Islet precursor cell (in vitro differentiated cells): Measurements from ENCODE around the gene RGL2.
"Not testable (repeated sequence)": the region's sequence is repeated elsewhere in the genome, so short reads cannot be mapped to it uniquely, and the experiment has no call there.

ENCODE experiments used
- DNase-seq: peaks from one replicate; pipeline ENCODE4 v3.0.0-alpha.2; 2018

The RGL2 gene

DNA sequence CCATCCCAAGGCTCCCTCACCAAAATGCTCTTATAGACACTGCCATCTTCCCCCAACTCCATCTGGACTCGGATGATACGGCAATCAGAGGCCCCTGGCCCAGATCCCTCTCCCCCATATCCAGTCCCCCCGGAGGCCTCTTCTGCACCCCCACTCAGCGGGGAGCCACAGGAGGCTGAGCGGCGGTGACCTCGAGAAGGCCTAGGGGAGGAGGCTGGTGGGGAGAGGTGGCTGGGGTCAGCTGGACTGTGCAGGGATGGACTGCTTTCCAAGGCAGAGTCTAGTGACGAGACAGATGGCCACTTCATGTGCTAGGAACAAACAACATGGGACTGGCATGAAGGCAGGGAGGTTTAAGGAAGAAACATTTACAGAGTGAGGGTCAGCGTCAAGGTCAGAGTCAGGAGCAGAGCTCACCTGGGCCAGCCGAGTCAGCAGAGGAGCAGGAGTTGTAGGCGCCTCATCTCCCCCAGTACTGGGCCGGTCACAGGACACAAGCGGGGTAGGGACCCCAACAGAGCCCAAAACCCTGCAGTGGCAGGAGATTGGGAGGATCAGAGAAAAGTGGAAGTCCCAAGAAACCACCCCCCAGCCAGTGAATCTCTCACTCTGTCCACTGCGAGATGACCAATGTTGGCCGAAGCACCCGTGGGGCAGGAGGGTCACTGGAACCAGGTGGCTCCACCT lies 5.6 kb downstream of the RGL2 start:
- DNase-seq, result no peak

DNA sequence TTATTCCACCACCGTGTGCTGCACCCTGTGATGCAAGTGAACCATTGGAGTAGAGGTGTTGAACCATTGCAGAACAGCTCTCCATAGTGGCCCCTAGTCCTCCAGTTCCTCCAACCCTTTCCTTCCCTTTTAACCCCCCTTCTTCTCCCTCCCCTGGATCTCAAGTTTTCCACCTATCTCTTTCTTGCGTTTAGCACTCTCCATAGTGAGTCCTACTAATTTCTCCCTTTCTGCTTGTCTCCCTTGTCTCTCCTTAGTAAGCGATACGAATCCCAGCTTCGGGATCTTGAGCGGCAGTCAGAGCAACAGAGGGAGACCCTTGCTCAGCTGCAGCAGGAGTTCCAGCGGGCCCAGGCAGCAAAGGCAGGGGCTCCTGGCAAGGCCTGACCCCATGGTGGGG lies 8.3 kb downstream of the RGL2 start:
- no peak for DNase-seq

GRCh38 chr6:33289784-33290315 lies 8.9 kb downstream of the RGL2 start:
- DNase-seq, result no peak

- DNase-seq, result peak; percentile 93
These were observed 9.6 kb downstream of the RGL2 start, which contains the start of the genes PFDN6 and WDR46 for GRCh38 chr6:33288921-33289783. Gene PFDN6 (plus strand): TSS chr6:33289601. CDS start chr6:33289857, 256 bp downstream. Gene WDR46 (minus strand): TSS chr6:33289239. CDS start chr6:33289170, 69 bp downstream.

DNA sequence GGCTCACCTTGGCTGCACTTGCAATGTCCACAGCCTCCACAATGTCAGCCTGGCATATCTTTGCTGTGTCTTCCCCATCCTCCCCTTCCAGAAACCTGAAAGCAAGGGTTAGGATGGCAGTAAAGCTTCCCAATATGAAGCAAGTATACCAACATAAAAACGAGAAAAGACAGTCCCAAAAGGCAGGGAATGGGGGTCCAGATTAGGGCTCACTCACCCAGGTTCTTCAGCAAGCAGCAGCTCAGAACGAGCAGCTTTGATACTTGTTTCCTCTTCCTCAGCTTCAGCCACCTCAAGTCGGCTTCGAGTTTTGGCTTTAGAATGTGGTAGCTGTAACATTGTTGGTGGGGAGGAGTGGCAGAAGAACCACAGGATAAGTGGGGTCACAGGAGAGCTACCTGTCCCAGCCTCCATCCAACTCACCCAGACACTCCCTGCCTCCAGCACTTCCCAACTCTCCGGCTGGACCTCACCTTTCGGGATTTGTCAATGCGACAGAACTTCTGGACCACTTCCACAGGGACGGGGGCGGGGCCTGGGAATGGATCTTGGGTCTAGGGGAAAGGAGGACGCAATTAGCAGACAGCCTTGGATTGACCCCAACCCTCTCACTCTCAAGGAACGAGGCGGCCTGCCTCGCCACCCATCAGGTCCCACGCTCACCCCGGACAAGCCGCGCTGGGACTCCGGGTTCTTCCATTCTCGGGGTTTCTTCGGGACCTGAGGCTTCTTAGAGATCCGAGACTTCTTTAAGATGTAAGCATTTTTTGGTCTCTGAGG lies 10.4 kb downstream of the RGL2 start:
- DNase-seq, result no peak

DNA sequence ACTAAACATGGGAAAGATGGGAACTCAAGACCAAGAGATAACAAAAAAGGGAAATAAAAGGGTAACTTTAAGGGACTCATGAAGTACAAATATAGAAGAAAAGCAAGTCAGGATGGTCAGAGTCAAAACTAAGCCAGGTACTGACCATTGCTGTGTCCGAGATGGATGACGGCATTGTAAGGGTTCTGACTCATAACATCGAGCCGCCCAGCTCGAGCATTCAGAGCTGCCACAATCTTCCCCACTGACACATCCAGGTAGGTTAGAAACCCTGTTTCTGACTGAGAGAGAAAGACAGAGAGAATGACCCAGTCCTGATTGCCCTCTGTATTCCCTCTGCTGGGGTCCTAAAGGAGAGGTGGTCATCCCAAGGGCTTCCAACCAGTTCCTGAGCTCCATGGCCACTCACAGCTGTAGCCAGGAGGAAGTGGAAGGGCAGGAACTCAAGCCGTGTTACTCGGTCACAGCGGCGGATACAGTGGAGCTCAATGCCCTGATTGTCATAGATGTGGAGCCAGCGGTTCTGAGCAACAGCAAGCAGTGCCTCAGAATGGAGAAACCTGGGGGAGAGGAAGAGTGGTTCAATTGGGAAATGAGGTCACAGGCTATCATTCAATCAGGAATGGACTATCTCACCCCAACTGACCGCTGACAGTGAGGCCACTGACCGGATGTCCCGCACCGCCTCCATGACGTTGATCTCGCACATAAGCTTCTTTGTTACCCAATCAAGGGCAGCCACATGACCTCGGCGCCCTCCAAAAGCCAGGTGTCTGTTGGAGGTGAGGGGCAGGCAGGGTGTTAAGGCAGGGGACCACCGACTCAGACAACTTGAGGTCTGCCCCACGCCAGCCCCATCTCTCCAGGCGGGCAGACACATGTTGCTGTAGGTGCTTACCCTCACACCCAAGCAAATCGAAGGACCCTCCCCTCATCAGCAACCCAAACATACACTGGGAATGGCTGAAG lies 11.5 kb downstream of the RGL2 start:
- no peak for DNase-seq

DNA sequence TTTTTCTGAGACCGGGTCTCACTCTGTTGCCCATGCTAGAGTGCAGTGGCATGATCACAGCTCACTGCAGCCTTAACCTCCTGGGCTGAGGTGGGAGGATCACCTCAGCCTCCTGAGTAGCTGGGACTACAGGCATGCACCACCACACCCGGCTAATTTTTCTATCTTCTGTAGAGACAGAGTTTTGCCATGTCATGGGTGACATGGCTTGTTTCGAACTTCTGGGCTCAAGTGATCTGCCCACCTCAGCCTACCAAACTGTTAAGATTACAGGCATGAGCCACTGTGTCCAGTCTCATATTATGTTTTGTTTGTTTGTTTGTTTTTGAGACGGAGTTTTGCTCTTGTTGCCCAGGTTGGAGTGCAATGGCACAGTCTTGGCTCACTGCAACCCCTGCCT lies 13.5 kb downstream of the RGL2 start:
- DNase-seq, result not testable (repeated sequence)

GRCh38 chr6:33280539-33280938 lies 18.2 kb downstream of the RGL2 start:
- no peak for DNase-seq

- peak; percentile 95 for DNase-seq
These were observed 18.7 kb downstream of the RGL2 start for GRCh38 chr6:33279971-33280511.

DNA sequence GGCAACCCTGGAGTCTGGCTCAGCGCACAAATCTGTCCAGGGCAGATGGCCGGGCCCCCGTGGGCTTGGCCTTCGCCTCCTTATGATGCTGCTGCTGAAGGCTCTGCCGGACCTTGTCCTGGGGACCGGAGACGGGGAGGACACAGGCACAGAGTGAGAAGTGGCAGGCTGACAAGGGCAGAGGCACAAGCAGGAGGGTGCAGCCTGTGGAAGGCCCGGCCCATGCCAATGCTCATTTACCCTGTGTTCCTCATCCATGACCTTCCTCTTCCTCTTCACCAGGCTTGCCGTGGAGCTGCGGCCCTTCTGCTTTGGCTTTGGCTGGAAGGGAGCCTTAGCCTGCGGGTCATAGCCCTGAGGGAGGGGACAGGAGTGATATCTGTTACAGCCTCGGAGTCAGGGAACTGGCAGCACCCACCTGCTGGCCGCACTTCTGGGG lies 19.5 kb downstream of the RGL2 start:
- DNase-seq, result no peak

GRCh38 chr6:33278810-33279209 lies 19.9 kb downstream of the RGL2 start:
- DNase-seq, result no peak

DNA sequence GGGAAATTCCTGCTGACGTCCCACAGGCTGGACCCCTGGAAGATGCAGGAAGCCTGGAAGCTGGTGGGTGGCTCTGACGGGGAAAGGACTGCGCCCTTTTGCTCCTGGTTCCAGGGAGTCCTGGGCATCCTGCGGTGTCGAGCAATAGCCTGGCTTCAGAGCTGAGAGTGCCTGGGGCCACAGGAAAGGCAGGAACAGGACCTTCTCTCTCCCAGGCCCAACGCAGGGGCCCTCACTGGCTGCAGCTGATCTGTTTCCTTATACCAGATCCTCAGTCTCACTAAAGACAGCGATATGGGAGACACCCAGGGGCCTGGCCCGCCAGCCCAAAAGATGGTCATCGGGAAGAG lies 20.4 kb downstream of the RGL2 start:
- no peak for DNase-seq

GRCh38 chr6:33277663-33278391 lies 20.9 kb downstream of the RGL2 start:
- DNase-seq, result no peak

- DNase-seq, result peak; percentile 94
These were observed 21.7 kb downstream of the RGL2 start, which contains the start of gene B3GALT4 for GRCh38 chr6:33276864-33277662. Gene B3GALT4 (plus strand): TSS chr6:33277123. CDS start chr6:33277420, 297 bp downstream.

- no peak for DNase-seq
These were observed 22.2 kb downstream of the RGL2 start for GRCh38 chr6:33276581-33276863.

DNA sequence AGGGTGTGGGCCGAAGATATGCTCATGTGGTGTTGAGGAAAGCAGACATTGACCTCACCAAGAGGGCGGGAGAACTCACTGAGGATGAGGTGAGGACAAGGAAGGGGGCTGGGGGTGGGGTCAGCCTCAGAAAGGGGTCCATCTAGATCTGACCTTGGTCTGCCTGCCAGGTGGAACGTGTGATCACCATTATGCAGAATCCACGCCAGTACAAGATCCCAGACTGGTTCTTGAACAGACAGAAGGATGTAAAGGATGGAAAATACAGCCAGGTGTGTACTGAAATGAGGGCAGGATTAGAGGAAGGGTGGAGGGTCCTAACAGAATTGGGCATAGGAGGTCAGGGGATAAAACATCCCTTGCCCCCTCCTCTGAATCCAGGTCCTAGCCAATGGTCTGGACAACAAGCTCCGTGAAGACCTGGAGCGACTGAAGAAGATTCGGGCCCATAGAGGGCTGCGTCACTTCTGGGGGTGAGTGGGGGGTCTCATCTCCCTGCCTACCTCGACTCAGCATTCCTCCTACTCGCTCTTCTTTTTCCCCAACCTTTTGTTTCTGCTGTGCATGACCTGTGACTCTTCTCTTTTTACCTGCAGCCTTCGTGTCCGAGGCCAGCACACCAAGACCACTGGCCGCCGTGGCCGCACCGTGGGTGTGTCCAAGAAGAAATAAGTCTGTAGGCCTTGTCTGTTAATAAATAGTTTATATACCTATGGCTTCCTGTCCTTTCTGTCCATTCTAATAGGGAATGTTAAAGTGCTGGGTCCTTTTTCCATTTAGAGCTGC lies 22.8 kb downstream of the RGL2 start:
- DNase-seq, result not testable (repeated sequence)

DNA sequence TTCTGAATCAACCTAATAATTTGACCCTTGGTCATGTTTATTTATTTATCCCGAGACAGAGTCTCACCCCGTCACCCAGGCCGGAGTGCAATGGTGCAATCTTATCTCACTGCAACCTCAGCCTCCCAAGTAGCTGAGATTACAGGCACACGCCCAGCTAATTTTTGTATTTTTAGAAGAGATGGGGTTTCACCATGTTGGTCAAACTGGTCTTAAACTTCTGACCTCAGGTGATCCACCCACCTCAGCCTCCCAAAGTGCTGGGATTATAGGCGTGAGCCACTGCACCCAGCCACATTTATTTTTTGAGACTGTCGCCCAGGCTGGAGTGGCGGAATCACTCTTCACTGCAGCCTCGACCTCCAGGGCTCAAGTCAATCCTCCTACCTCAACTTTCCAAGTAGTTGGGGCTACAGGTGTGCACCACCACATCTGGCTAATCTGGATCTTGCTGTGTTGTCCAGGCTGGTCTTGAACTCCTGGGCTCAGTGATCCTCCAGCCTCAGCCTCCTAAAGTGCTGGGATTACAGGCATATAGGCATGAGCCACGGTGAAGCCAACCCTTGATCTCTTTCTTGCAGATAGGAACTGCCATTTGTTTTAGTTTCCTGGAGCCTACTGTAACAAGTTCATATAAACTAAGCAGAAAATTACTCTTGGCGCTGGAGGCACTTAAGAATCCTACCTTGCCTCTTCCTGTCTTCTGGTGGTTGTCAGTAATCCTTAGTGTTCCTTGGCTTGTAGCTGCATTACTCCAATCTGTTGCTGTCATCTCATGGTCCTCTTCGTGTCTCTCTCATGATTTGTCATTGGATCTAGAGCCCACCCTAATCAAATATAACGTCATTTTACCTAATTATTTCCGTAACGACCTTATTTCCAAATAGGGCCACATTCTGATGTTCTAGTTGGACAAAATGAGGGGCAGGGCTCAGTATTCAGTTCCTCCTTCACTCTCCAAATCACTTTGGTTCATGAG lies 24.5 kb downstream of the RGL2 start:
- DNase-seq, result no peak
